Inflammatory macrophage treated with lipopolysaccharide for 4 hours (primary cell): ENCODE data around the gene FZD1.
"Not testable (repeated sequence)": the region's sequence is repeated elsewhere in the genome, so short reads cannot be mapped to it uniquely, and the experiment has no call there.

Source experiments
- DNase-seq: peaks from one replicate; pipeline ENCODE4 v3.0.0-alpha.2; 2020

The FZD1 gene

DNA sequence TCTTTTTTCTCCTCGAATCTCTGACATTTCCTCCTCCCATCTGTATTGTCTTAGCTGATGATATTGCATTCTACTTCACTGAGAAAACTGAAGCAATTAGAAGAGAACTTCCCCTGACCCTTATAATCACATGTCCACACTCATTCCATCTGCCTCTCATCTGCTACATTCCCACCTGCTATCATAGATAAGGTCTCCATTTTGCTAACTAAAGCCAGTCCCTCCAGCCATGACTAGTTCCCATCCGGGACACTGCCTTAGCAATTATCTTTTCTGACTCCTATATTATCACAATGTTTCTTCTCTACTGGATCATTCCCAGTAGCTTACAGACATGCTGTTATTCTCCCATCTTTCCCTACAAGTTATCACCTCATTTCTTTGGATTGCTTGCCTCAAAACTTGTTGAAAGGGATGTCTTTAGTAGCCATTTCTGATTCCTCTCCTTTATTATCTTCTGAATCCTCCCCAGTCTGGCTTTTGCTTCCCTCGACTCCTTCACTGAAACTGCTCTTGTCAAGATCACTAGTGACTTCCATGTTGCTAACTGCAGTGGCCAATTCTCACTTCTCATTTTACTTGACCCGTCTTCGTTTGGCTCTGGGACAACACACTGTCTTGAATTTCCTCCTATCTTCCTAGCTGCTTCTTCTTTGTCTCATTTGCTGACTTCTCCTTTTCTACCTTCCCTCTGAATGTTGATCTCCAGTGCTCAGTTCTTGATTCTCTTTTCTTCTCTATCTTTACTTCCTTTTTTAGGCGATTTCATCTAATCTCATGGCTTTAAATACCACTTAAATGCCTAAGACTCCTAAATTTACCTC lies 35.9 kb downstream of the FZD1 start:
- DNase-seq = peak; percentile 81

- DNase-seq = no peak
Observed at GRCh38 chr7:91302794-91303193, 38.6 kb downstream of the FZD1 start.

- DNase-seq = no peak
Observed at GRCh38 chr7:91306266-91306665, 42.0 kb downstream of the FZD1 start.

DNA sequence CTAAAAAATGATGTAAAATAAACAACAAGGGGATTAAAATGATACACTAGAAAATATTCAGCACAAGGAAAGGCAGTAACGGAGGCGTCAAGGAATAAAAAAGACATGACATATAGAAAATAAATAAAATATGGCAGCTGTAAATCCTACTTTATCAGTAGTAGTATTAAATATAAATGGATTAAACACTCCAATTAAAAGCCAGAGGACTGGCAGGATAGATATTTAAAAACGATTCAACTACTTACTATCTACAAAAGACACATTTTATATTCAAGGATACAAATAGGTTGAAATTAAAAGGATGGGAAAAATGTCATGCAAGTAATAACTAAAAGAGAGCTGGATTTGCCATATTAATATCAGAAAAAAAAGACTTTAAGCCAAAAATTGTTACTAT lies 43.2 kb downstream of the FZD1 start:
- DNase-seq = no peak

DNA sequence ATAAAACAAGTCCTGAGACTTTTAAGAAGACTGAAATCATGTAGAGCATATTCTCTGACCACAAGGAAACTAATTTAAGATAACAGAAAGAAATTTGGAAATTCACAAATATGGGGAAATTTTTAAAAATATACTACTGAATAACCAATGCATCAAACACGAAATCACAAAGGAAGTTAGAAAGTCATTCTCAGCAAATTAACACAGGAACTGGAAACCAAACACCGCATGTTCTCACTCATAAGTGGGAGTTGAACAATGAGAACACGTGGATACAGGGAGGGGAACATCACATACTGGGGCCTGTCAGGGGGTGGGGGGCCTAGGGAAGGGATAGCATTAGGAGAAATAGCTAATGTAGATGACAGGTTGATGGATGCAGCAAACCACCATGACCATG lies 44.0 kb downstream of the FZD1 start:
- not testable (repeated sequence) for DNase-seq

DNA sequence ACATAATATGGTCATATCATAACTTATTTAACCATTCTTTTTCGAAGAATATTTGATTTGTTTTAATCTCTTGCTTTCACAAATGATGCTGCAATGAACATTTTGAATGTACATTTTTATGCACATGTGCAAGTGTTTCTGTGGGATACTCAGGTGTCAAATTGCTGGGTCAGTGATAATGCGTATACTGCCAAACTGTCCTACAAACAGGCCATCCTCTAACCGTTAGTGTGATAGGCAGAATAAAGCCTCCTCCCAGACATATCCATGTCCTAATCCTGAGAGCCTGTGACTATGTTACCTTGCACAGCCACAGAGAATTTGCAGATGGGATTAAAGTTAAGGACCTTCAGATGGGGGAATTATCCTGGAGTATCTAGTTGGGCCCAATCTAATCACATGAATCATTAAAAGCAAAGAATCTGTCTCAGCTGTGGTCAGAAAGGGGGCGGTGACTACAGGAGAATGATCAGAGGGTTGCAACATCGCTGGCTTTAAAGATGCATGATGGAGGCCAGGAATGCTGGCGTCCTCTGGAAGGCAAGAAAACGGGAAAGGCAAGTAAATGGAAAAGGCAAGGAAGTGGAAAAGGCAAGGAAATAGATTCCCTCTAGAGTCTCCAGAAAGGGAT lies 46.7 kb downstream of the FZD1 start:
- DNase-seq = no peak

- DNase-seq = no peak
Observed at GRCh38 chr7:91311839-91312238, 47.6 kb downstream of the FZD1 start.

GRCh38 chr7:91313113-91313512 lies 48.9 kb downstream of the FZD1 start:
- no peak for DNase-seq

- DNase-seq = no peak
Observed at GRCh38 chr7:91314591-91315323, 50.5 kb downstream of the FZD1 start.

GRCh38 chr7:91316426-91316825 lies 52.2 kb downstream of the FZD1 start:
- no peak for DNase-seq

GRCh38 chr7:91319351-91319750 lies 55.1 kb downstream of the FZD1 start:
- no peak for DNase-seq

DNA sequence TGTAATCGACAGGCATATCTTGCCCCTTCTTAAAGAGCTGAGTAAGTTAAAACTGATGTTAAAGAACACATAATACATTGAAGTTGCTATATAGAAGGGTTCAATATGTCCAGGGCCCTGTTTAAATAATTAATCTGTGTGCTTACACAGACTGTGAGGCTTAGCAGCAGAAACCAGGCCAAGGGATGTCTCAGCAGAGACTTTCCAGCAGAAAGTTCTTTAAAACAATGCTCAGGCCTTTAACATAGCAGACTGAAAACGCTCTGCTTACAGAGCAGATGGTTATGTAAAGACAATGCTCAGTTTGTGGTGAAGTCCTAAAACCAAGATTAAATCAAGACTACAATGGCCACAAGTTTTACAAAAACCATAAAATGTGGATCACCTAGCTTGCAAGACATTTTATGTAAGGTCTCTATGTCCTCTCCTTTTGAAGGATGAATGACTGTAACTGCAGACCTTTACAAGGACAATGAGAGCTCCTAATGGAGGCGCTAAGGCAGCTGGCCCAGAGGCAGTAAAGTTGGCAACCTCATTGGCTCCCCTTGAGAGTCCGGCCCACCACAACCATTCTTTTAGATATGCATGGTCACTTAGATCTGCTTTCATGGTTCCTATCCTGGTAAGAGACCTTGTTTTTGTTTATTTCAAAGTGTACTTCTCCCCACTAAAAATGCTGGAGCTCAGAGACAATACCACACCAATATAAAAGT lies 56.3 kb downstream of the FZD1 start:
- DNase-seq = no peak
